HL-60/S4 treated with phorbol 12-myristate 13-acetate at 8.2 ng/mL for 4 days and 3 days (cell line): ENCODE measurements around the gene SLC25A31.

Source experiments
- in situ Hi-C: fragments of 300-500 bp; cut with MboI; formaldehyde crosslinking; loops from 2 replicates; pipeline ENCODE4 v1.15.0; 2022; ENCODE audit warnings: low sequenced_read_pairs

The SLC25A31 gene

DNA sequence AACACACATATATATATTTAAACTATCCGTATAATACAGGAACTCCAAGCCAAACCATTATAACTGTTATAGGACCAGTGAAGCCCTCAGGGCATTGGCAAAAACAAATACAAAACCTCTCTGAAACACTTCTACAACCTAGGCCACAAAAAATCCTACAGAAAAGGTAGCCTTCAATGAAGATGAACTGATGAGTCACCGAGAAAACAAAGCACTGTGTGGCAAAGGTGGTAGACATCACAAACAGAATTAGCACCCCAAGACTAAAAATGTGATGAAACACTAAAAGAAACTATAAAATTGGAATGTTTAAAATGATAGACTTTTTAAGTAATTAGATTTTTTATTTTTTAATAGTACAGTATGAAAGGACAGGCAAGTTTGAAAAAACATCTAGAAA, 46.4 kb downstream of the SLC25A31 start:
- in situ Hi-C loops = no loop called here

DNA sequence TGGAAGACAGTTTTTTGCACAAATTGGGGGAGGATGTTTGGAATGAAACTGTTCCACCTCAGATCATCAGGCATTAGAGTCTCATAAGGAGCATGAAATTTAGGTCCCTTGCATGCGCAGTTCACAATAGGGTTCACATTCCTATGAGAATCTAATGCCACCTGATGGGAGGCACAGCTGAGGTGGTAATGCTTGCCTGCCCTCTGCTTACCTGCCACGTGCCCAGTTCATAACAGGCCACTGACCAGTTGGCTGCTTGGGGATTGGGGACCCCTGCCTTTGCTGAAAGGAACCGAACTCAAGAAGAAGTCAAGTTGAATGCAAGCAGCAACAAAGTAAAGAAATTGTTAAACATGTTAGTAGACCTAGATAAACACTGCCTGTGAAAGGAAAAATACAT, 47.3 kb downstream of the SLC25A31 start:
- in situ Hi-C loops = no loop called here

DNA sequence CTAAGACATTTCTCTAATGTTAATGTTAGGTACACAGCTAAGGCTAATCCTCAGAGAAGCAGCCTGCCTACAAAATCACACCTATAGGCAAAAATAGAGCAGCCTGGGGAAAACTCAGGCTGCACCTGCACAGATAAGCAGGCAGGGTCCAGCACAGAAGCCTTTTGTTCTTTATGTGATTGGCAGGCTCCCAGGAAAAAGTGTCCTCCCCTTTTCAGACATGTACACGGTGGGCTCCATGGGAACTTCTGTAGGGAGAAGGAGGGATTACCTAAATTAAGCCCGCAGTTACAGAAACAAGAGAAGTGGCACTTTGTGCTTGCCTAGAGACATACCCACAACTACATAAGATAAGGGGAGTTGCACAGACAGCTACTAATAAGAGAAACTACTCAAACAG, 47.9 kb downstream of the SLC25A31 start:
- in situ Hi-C loops = no loop called here

DNA sequence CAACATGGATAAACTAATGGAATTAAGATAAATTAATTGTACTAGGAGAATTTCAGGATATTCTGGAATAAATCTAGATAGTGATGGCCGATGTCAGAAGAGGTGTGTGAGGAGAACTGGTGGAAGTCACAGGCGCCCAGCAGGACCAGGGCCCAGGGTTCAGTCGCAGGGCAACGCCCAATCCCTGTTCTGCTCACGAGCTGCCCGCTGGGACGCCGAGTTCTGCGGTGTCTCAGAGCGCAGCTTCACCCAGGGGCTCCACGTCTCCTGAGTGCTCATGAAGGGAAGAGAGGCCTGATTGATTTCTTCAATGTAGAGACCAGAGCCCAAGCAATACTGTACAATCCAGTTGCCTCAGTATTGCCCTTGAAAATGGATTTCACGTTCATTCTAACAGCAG, 50.4 kb downstream of the SLC25A31 start:
- in situ Hi-C loops = no loop called here

DNA sequence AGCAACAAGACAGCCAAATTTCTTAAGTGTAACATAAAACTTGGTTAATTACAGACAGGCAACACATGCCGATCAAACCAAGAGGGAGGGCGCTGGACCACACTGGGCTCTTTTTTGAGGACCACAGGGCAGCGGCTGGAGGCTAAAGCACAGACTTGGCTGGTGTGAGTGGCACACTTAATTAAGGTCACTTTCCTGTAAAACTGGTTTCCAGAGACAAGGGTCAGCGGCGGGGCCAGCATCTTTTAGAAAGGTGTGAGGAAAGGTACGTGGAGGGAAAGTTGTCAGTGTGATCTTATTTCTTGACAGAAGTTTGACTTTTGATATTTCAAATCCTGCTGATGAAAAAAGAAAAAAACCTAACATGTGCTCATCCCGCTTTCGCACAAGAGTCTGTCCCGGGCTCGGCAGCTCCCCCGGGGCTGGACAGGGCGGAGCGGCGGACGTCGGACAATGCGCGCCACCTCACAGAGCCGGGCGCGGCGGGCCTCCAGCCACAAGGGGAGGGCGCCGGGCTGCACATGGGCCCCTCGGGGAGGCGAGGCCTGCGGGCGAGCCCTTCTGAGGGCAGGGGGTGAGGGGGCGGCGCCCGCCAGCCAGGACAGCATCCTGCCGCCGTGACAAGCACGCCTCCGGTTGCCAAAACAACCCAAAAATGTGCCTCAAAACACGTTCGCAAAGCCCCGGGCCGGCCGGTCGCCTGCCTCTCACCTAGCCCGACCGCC, 51.3 kb downstream of the SLC25A31 start:
- in situ Hi-C loops = no loop called here

DNA sequence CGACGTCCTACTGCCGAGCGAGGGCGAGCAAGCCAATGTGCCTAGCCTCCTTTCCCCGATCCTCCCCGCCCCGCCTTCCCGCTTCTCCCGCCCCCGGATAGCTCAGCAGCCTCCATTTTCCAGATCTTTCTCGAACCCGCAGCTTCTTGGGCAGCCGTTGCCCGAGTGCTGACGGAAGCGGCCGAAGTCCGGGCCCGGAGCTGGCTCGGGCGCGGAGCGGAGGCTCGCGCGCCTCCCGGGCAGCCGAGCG, 51.8 kb downstream of the SLC25A31 start:
- in situ Hi-C loops = no loop called here

DNA sequence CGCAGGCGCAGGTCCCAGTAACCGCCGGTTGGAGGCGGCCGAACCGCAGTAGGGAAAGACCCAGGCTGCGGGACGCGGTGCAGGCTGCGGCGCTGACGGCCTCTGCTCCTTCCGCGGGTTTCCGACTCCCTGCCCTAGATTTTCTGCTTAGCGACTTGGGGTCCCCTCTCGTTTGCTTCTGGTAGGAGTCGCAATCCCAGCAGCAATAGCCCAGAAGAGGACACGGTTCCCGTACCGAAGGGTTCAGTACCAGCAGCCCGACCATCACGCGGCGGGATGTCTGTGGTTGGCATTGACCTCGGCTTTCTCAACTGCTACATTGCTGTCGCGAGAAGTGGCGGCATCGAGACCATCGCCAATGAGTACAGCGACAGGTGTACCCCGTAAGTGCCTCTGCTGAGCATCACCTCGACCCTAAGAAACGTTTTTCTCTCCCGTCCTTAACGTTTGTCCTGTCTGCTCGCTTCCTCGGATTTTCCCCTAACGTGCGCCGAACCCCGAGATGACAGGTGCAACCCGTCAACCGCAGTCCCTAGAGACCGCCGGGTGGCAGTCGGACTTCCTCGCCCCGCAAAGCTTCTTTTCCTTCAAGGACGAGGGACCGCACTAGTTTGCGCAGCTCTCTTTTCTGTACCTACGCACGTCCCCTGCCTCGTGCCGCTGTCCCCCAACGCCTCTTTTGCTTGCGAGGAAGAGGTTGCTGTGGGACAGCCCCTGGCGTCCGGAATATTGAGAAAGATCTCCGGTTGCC, 52.2 kb downstream of the SLC25A31 start, which contains the start of gene HSPA4L:
TSS of gene HSPA4L (plus strand) at position 48 of the 751 bp plus-strand sequence. CDS start at position 277, 229 bp downstream.
- in situ Hi-C loops = no loop called here

DNA sequence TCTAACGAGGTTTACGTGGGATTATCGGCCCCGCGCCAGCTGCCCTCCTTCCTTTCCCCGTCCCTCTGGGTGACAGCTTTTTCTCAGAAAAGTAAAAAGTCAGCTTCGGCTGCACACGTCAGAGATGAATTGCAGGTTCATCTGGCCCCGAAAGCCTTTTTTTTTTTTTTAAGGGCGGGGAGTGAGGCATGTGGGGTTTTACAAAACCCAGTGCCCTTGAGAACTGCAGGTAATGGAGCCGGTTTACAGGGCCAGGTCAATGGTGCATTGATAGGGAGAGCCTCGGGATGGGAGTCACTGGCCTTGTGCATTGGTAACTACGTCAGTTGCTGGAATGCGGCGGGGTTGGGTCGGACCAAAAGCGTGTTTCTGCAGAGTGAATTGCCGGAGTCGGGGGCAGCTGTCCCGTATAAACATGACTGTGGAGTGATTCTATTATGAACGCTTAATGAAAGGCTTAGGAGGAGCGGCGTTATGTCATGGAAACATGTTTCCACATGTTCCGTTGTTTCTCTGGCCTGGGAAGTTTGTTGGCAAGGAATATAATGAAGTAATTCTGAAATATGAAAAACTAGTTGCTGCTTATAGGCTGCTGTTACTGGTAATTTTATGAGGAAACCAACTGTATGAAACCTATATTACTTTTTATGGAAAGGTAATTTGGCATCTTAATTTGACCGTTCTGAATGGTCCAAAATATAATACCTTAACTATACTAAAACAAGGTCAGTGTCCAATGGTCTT, 53.0 kb downstream of the SLC25A31 start:
- in situ Hi-C loops = no loop called here

DNA sequence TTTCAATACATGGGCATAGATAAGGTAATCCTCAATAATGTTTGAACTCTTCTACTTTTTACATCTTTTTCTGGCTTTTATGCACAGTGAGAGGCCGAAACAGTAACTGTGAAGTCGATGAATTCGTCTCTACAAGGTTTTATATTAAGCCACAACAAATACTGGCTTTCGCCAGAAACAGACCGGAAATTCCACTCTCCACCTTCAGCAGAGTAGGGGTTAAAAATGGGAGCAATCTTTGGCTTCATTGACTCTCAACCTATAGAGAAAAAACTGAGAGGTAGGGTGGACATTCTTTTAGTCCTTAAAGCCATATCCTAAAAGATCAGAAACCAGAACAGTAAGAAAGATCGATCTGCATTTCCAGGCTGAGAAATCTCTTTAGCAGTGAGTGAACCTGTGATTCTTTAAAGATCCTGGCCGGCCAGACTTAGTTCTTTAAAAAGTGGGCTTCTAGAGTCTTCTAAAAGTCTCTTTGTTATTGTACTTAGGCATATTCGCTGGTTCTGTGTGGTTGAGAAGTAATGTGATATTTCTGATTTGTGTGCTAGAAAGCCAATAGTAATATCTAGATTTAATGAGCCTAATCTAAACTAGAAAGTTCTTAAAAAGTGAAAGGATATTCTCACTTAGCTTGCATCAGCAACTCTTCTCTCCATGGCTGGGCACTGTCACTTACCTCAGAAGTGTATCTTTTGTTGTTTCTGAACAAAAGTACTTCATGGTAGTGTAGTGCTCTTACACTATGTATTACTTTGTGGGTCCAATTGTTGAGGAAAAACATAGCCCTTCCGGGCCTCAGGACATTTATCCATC, 54.0 kb downstream of the SLC25A31 start:
- in situ Hi-C loops = no loop called here

DNA sequence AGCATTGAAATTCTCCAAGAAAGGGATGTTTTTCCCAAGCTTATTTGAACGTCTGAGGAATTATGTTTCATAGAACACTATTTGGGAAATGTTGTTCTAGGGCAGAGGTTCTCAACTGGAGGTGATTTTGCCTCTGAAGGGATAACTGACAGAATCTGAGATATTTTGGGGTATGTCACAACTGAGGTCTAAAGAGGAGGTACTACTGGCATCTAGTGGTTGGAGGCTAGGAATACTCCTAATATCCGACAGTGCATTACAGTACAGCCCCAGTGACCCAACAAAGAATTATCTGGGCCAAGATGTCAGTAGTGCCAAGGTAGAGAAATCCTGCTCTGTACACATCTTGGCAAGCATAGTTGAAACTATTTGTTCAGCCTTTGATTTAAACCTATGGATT, 58.3 kb downstream of the SLC25A31 start:
- in situ Hi-C loops = no loop called here

DNA sequence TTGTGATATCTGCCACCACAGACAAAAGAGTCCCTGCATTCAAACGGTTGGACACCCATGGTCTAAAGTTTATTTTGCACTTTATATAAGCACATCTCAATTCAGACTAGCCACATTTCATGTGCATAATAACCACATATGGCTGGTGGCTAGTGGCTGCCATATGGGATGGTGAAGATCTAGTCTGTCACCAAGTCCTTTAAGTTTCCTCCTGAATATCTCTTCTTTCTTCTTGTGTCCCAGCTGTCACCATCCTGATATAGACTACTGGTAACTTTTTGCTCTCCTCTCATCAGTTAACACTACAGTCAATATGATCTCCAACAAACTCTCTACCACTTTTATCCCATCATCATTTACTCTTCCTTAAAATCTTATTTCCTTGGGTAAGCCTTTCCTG, 61.2 kb downstream of the SLC25A31 start:
- in situ Hi-C loops = no loop called here

DNA sequence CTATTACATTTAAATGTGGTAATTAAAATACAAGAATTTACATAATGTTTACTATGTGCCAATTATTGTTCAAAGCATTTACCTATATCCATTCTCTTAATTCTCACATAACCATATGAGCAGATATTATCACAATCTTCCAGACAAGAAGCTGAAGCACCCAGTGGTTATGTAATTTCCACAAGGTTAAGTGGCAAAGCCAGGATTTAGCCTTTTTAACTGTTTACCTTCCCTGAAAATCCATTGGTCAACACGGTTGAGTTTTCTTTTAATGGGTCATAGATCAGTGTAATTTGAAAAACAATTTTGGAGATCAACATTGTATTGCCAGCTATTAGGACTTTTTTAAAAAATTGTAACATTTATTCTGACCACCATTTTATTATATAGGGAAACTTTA, 63.3 kb downstream of the SLC25A31 start:
- in situ Hi-C loops = no loop called here

DNA sequence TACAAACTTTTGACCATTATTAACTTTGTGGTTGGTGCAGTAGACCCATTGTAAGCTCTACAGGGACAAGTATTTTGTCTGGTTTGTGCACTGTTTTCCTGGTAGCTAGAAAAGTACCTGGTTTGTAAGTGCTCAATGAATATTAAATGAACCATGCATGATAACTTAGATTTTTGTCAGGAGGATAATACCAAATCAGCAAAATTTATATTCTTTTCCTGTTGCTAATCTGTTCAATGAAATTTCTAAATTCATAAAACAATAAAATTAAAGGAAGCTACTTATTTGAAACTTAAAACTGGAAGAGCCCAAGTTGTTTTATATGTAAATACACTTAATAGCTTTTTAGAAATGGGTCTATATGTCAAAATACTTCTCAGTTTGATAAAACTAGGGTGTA, 69.5 kb downstream of the SLC25A31 start:
- in situ Hi-C loops = no loop called here

DNA sequence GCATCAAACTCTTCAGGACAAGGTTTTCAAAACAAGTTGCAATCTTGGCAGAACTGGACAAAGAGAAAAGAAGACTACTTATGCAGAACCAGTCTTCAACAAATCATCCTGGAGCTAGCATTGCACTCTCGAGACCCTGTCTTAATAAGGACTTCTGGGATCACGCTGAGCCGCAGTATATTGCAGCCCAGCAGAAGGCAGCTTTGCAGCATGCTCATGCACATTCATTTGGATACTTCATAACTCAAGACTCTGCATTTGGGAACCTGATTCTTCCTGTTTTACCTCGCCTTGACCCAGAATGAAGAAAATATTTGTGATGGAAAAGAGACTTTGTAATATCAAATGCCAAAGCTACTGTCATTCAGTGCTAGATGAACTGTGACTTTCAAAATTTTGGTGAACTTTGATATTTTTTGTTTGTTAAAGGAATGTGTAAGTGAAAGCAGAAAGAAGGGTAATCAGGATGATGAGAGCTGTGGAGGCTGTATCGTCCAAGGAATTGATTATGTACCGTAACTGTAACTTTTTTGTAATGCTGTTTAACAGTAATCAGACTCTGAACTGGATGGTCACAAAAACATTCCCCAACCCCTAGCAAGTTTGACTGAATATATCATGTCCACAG, 79.1 kb downstream of the SLC25A31 start:
- in situ Hi-C loops = no loop called here

DNA sequence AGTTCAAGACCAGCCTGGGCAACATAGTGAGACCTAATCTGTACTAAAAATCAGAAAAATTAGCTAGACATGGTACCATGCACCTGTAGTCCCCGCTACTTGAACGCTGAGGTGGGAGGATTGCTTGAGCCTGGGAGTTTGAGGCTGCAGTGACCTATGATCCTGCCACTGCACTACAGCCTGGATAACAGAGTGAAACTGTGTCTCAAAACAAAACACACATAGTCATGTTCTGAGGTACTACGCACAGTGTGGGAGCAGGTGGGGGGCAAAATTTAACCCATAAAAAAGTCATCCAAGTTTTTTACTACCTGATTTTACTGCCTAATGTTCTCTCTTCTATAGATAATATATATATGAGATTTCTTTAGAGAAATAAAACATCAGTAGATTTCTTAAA, 80.4 kb downstream of the SLC25A31 start:
- in situ Hi-C loops = no loop called here

DNA sequence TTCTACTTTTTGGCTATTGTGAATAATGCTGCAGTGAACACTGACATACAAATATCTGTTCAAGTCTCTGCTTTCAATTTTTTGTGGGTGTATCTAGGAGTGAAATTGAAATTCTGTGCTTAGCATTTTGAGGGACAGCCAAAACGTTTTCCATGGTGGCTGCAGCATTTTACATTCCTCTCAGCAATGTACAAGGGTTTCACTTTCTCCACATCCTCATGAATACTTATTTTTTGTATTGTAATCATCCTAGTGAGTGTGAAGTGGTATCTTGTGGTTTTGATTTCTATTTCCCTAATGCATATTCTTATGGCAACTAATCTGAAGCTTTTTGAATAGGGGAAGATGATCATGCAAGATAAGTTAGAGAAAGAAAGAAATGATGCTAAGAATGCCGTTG, 92.2 kb downstream of the SLC25A31 start:
- in situ Hi-C loops = no loop called here
